Measurements from ENCODE around the gene CEMIP.

CEMIP gene

GRCh38 chr15:80789296-80789695, 10.1 kb downstream of the CEMIP start:
- DNase-seq: no peak

GRCh38 chr15:80789796-80790195, 10.6 kb downstream of the CEMIP start:
- no peak for DNase-seq

GRCh38 chr15:80790236-80790635, 11.1 kb downstream of the CEMIP start:
- DNase-seq: no peak

GRCh38 chr15:80791004-80791403, 11.8 kb downstream of the CEMIP start:
- DNase-seq: no peak

GRCh38 chr15:80796407-80796806, 17.2 kb downstream of the CEMIP start:
- DNase-seq: no peak

GRCh38 chr15:80798911-80799310, 19.7 kb downstream of the CEMIP start:
- no peak for DNase-seq

- no peak for DNase-seq
These were observed 20.9 kb downstream of the CEMIP start for GRCh38 chr15:80800067-80800466.

GRCh38 chr15:80801891-80802680, 22.9 kb downstream of the CEMIP start:
- DNase-seq: no peak

- no peak for DNase-seq
These were observed 24.7 kb downstream of the CEMIP start for GRCh38 chr15:80803580-80804525.

- no peak for DNase-seq
These were observed 25.9 kb downstream of the CEMIP start for GRCh38 chr15:80804970-80805495.

- no peak for DNase-seq
These were observed 32.7 kb downstream of the CEMIP start for GRCh38 chr15:80811781-80812315.

GRCh38 chr15:80815106-80815505, 35.9 kb downstream of the CEMIP start:
- no peak for DNase-seq

GRCh38 chr15:80816049-80816653, 37.0 kb downstream of the CEMIP start:
- no peak for DNase-seq

GRCh38 chr15:80816936-80817335, 37.8 kb downstream of the CEMIP start:
- no peak for DNase-seq

- DNase-seq: no peak
These were observed 38.7 kb downstream of the CEMIP start for GRCh38 chr15:80817901-80818300.

- DNase-seq: no peak
These were observed 39.8 kb downstream of the CEMIP start for GRCh38 chr15:80819001-80819400.

GRCh38 chr15:80820092-80820491, 40.9 kb downstream of the CEMIP start:
- no peak for DNase-seq

GRCh38 chr15:80822256-80822655, 43.1 kb downstream of the CEMIP start:
- no peak for DNase-seq

- DNase-seq: no peak
These were observed 43.5 kb downstream of the CEMIP start for GRCh38 chr15:80822676-80823075.

GRCh38 chr15:80823120-80823519, 44.0 kb downstream of the CEMIP start:
- no peak for DNase-seq

GRCh38 chr15:80823995-80824394, 44.8 kb downstream of the CEMIP start:
- no peak for DNase-seq

- DNase-seq: no peak
These were observed 46.3 kb downstream of the CEMIP start for GRCh38 chr15:80825361-80826030.

Data from cortex of kidney (tissue), 1 donor.